Loucy (cell line): ENCODE measurements around the gene ENPEP.

Source experiments
- H2AFZ ChIP-seq: fragments of 200-600 bp; sonication (generic); 2 replicates; pipeline ENCODE4 v1.6.0; 2016; ENCODE audit warnings: antibody characterized with exemption, mild to moderate bottlenecking, low read length, moderate library complexity
- H3F3A ChIP-seq: fragments of 200-600 bp; 2 replicates; pipeline ENCODE4 v1.6.0; 2016; ENCODE audit warnings: antibody characterized with exemption, low read depth, mild to moderate bottlenecking
- H3K27me3 ChIP-seq: fragments of 200-600 bp; sonication (generic); 2 replicates; pipeline ENCODE4 v1.6.1; 2014; ENCODE audit warnings: low read length, mild to moderate bottlenecking; ENCODE audit not compliant: insufficient read depth, poor library complexity, severe bottlenecking
- H3K36me3 ChIP-seq: fragments of 200-600 bp; sonication (generic); 2 replicates; pipeline ENCODE4 v1.6.1; 2016; ENCODE audit warnings: low read length; ENCODE audit not compliant: insufficient read depth
- H3K4me1 ChIP-seq: fragments of 200-600 bp; sonication (generic); 2 replicates; pipeline ENCODE4 v1.5.1; 2014; ENCODE audit warnings: low read length, mild to moderate bottlenecking; ENCODE audit not compliant: insufficient read depth, poor library complexity, severe bottlenecking
- H3K4me2 ChIP-seq: fragments of 200-600 bp; sonication (generic); 2 replicates; pipeline ENCODE4 v1.6.0; 2014; ENCODE audit warnings: antibody characterized with exemption, low read length, low read depth, mild to moderate bottlenecking; ENCODE audit not compliant: poor library complexity, severe bottlenecking
- H3K4me3 ChIP-seq: fragments of 200-600 bp; sonication (generic); 2 replicates; pipeline ENCODE4 v1.5.1; 2014; ENCODE audit warnings: low read length, mild to moderate bottlenecking, mixed read lengths; ENCODE audit not compliant: poor library complexity, severe bottlenecking
- H3K79me2 ChIP-seq: fragments of 200-600 bp; sonication (generic); 2 replicates; pipeline ENCODE4 v1.6.1; 2014; ENCODE audit warnings: low read length; ENCODE audit not compliant: insufficient read depth
- H3K9ac ChIP-seq: fragments of 200-600 bp; sonication (generic); 2 replicates; pipeline ENCODE4 v1.6.0; 2014; ENCODE audit warnings: mild to moderate bottlenecking, low read depth, low read length, moderate library complexity; ENCODE audit not compliant: poor library complexity, severe bottlenecking
- H3K9me2 ChIP-seq: fragments of 200-600 bp; sonication (generic); replicated peaks from 2 replicates; pipeline ENCODE4 v1.6.1; 2016; ENCODE audit warnings: low read depth, low read length, mixed read lengths
- H3K9me3 ChIP-seq: fragments of 200-600 bp; sonication (generic); 2 replicates; pipeline ENCODE4 v1.6.1; 2014; ENCODE audit warnings: mild to moderate bottlenecking, antibody characterized with exemption, low read length, low read depth; ENCODE audit not compliant: insufficient read depth
- H4K20me1 ChIP-seq: fragments of 200-600 bp; sonication (generic); 2 replicates; pipeline ENCODE4 v1.6.0; 2014; ENCODE audit warnings: antibody characterized with exemption, low read length, mild to moderate bottlenecking; ENCODE audit not compliant: insufficient read depth, poor library complexity, severe bottlenecking
- CTCF ChIP-seq: fragments of 200-600 bp; sonication (generic); conservative IDR thresholded peaks from 2 replicates; pipeline ENCODE4 v1.5.1; 2014; ENCODE audit warnings: mild to moderate bottlenecking, antibody characterized with exemption, low read length
- EZH2phosphoT487 ChIP-seq: fragments of 200-600 bp; IDR thresholded peaks from 2 replicates; pipeline ENCODE4 v1.6.1; 2018; ENCODE audit warnings: antibody characterized with exemption, mild to moderate bottlenecking, moderate library complexity, borderline replicate concordance

Gene ENPEP

GRCh38 chr4:110540581-110540980, 64.6 kb downstream of the ENPEP start:
- Histone ChIP-seq H3K9me3 (peaks cover 11% of the 10 kb centered on the region; the same call in 1 of the 2 replicates), H3K27me3 (no peaks in the 10 kb centered on the region), H3K9ac (no peak overlapping the region), H2AFZ (no peak overlapping the region), H3F3A (no peaks in the 10 kb centered on the region), H3K9me2 (no peaks in the 10 kb centered on the region), H3K4me3 (no peak overlapping the region), H3K4me2 (no peak overlapping the region), H3K36me3 (no peaks in the 10 kb centered on the region), H4K20me1 (no peaks in the 10 kb centered on the region), H3K79me2 (no peaks in the 10 kb centered on the region), H3K4me1 (no peaks in the 10 kb centered on the region)
- TF ChIP-seq CTCF, result no peak
- TF ChIP-seq EZH2phosphoT487, result no peak

- H3K4me3 ChIP-seq, result no peak overlapping the region
- H3K9ac ChIP-seq, result no peak overlapping the region
- peaks cover 11% of the 10 kb centered on the region; the same call in 1 of the 2 replicates for H3K9me3 ChIP-seq
- H3F3A ChIP-seq, result no peaks in the 10 kb centered on the region
- no peaks in the 10 kb centered on the region for H3K27me3 ChIP-seq
- H3K79me2 ChIP-seq, result no peaks in the 10 kb centered on the region
- H3K36me3 ChIP-seq, result no peaks in the 10 kb centered on the region
- TF ChIP-seq EZH2phosphoT487 (no peak), CTCF (no peak)
- no peaks in the 10 kb centered on the region for H4K20me1 ChIP-seq
- no peaks in the 10 kb centered on the region for H3K9me2 ChIP-seq
- no peak overlapping the region for H3K4me2 ChIP-seq
- H2AFZ ChIP-seq, result no peak overlapping the region
- no peaks in the 10 kb centered on the region for H3K4me1 ChIP-seq
Measured at GRCh38 chr4:110540982-110541451, 65.1 kb downstream of the ENPEP start.

- TF ChIP-seq CTCF (no peak), EZH2phosphoT487 (no peak)
- no peak overlapping the region for H3K4me3 ChIP-seq
- H3F3A ChIP-seq, result no peaks in the 10 kb centered on the region
- H2AFZ ChIP-seq, result no peak overlapping the region
- H3K9me2 ChIP-seq, result no peaks in the 10 kb centered on the region
- H3K27me3 ChIP-seq, result no peaks in the 10 kb centered on the region
- H3K36me3 ChIP-seq, result no peaks in the 10 kb centered on the region
- H4K20me1 ChIP-seq, result no peaks in the 10 kb centered on the region
- no peak overlapping the region for H3K9ac ChIP-seq
- H3K4me2 ChIP-seq, result no peak overlapping the region
- no peaks in the 10 kb centered on the region for H3K9me3 ChIP-seq
- H3K79me2 ChIP-seq, result no peaks in the 10 kb centered on the region
- no peaks in the 10 kb centered on the region for H3K4me1 ChIP-seq
Measured at GRCh38 chr4:110543577-110543976, 67.6 kb downstream of the ENPEP start.
